ENCODE measurements around the gene TRIM40. TPM values are rescaled to one million over a fixed set of nuclear protein-coding genes. Genes with fewer than 3 reads are reported as not detected.

Gene TRIM40
- total and polyA plus RNA-seq, 2 of the 13 experiments (the other 11 are each of a cell fraction or from before 2014, with no cell fraction given), result 0.58 TPM; not detected in 1

- TF ChIP-seq ZNF496 (CRISPR knock-in tag; IDR thresholded peaks at IDR 0.05; ENCODE audit: insufficient replicate concordance) (no peak), BCL6 (CRISPR knock-in tag; IDR thresholded peaks at IDR 0.05) (no peak), NCOR1 (IDR thresholded peaks at IDR 0.05; ENCODE audit: borderline replicate concordance, low read length) (peak; percentile 74; the same call in 1 of the 2 replicates)
Observed at GRCh38 chr6:30178837-30179236, 42.9 kb downstream of the TRIM40 start (continued).

- 5% methylated on average over 1 of the region's 1 CpG for WGBS (ENCODE audit: low lambda C conversion rate)
- ChIA-PET POLR2A (no interaction called here), CTCF (ENCODE audit: low intra/inter-chr PET ratio, low total read pairs) (no interaction called here)
- DNase-seq (ENCODE audit: low spot score), result no peak
- Histone ChIP-seq H3K4me3 (replicated peaks in 1 of 3; ENCODE audit: insufficient read depth in 1 of 3, low read depth in 2 of 3, low read length in 3 of 3) (no peak overlapping the region), H4K20me1 (ENCODE audit: insufficient read depth, low read length) (no peaks in the 10 kb centered on the region), H3K4me1 (ENCODE audit: insufficient read depth, low read length) (peaks cover 17% of the 10 kb centered on the region), H3K27ac (ENCODE audit: extremely low read length, insufficient read depth, low read length) (no peak overlapping the region), H3K79me2 (ENCODE audit: insufficient read depth, low read length) (no peaks in the 10 kb centered on the region), H3K36me3 (replicated peaks in 1 of 2; ENCODE audit: control insufficient read depth in 1 of 2, insufficient read depth in 2 of 2, low read length in 2 of 2) (0 out of 5 replicates have a peak, but pooled peaks cover 0 to 4% of the 10 kb centered on the region in 2 experiments), H3K27me3 (ENCODE audit: control insufficient read depth in 1 of 2, insufficient read depth in 2 of 2, low read length in 2 of 2) (no peaks in the 10 kb centered on the region), H2AFZ (ENCODE audit: low read length) (no peak overlapping the region), H3K4me2 (ENCODE audit: low read depth, low read length) (no peak overlapping the region), H3K9ac (ENCODE audit: insufficient read depth, low read depth, low read length) (no peak overlapping the region), H3K9me3 (ENCODE audit: low read length) (peaks cover 7% of the 10 kb centered on the region)
- no peak for ATAC-seq
- TF ChIP-seq ZNF160 (CRISPR knock-in tag; IDR thresholded peaks at IDR 0.05), result peak; percentile 90; the same call in 1 of the 2 replicates
- TF ChIP-seq SMAD3 (CRISPR knock-in tag; IDR thresholded peaks at IDR 0.05), result no peak
- intact Hi-C loops (cut with micrococcal nuclease; ENCODE audit: unreplicated experiment) (no loop called here), in situ Hi-C loops (cut with HindIII; ENCODE audit: extremely low pct_ligation_motif_present, low pct_unique_long_range_greater_than_20kb) (no loop called here)
- FAIRE-seq, result no peak
- no TSS peak for BruUV-seq (replicated peaks)
Observed at GRCh38 chr6:30180145-30180544, 44.2 kb downstream of the TRIM40 start.

- Histone ChIP-seq H3K9me3 (ENCODE audit: low read length) (peaks cover 4% of the 10 kb centered on the region), H3K4me3 (replicated peaks in 1 of 3; ENCODE audit: insufficient read depth in 1 of 3, low read depth in 2 of 3, low read length in 3 of 3) (no peak overlapping the region), H3K27me3 (ENCODE audit: control insufficient read depth in 1 of 2, insufficient read depth in 2 of 2, low read length in 2 of 2) (no peaks in the 10 kb centered on the region), H3K36me3 (replicated peaks in 1 of 2; ENCODE audit: control insufficient read depth in 1 of 2, insufficient read depth in 2 of 2, low read length in 2 of 2) (peaks cover 13 to 39% of the 10 kb centered on the region in 2 experiments), H3K4me2 (ENCODE audit: low read depth, low read length) (no peak overlapping the region), H3K79me2 (ENCODE audit: insufficient read depth, low read length) (no peaks in the 10 kb centered on the region), H4K20me1 (ENCODE audit: insufficient read depth, low read length) (no peaks in the 10 kb centered on the region), H2AFZ (ENCODE audit: low read length) (no peak overlapping the region), H3K27ac (ENCODE audit: extremely low read length, insufficient read depth, low read length) (no peak overlapping the region), H3K9ac (ENCODE audit: insufficient read depth, low read depth, low read length) (no peak overlapping the region), H3K4me1 (ENCODE audit: insufficient read depth, low read length) (peaks cover 7% of the 10 kb centered on the region)
- FAIRE-seq (no peak), ATAC-seq (no peak), DNase-seq (ENCODE audit: low spot score) (no peak)
- CTCF ChIA-PET (ENCODE audit: low intra/inter-chr PET ratio, low total read pairs), result no interaction called here
- in situ Hi-C loops (cut with HindIII; ENCODE audit: extremely low pct_ligation_motif_present, low pct_unique_long_range_greater_than_20kb) (no loop called here), intact Hi-C loops (cut with micrococcal nuclease; ENCODE audit: unreplicated experiment) (no loop called here)
- POLR2A ChIA-PET, result no interaction called here
- 84% methylated on average over 5 of the region's 5 CpGs for WGBS (ENCODE audit: low lambda C conversion rate)
- no TSS peak for BruUV-seq (replicated peaks)
- TF ChIP-seq NR3C1 (CRISPR knock-in tag; IDR thresholded peaks at IDR 0.05), result no peak
- no peak for TF ChIP-seq MTERF4 (CRISPR knock-in tag; IDR thresholded peaks at IDR 0.05)
- no peak for TF ChIP-seq PRDM4 (CRISPR knock-in tag; IDR thresholded peaks at IDR 0.05; ENCODE audit: borderline replicate concordance)
- TF ChIP-seq NCOA5 (CRISPR knock-in tag; IDR thresholded peaks at IDR 0.05), result peak; percentile 59; the same call in 1 of the 2 replicates
Observed at GRCh38 chr6:30184417-30185031, 48.6 kb downstream of the TRIM40 start.

Measured in HepG2 (cell line).